Hematopoietic multipotent progenitor cell treated with erythropoietin and hydrocortisone succinate and interleukin-3 and kit ligand, for 6 days (in vitro differentiated cells): ENCODE measurements around the gene TBX21.

Source experiments
- DNase-seq: peaks from one replicate; pipeline ENCODE4 v3.0.0-alpha.2; 2015

TBX21 gene

GRCh38 chr17:47733047-47733673 is at the start of gene TBX21:
TSS of gene TBX21 (plus strand) at chr17:47733236. CDS start at chr17:47733455, 219 bp downstream.
- peak; percentile 93 for DNase-seq

GRCh38 chr17:47684025-47684424 is 49.0 kb upstream of the TBX21 start:
- DNase-seq, result no peak

- DNase-seq, result no peak
Observed at GRCh38 chr17:47684535-47685193, 48.4 kb upstream of the TBX21 start.

- no peak for DNase-seq
Observed at GRCh38 chr17:47685556-47686275, 47.3 kb upstream of the TBX21 start.

- no peak for DNase-seq
Observed at GRCh38 chr17:47686276-47686635, 46.8 kb upstream of the TBX21 start.

GRCh38 chr17:47686664-47687327 is 46.2 kb upstream of the TBX21 start:
- no peak for DNase-seq

- DNase-seq, result no peak
Observed at GRCh38 chr17:47687328-47687690, 45.7 kb upstream of the TBX21 start.

GRCh38 chr17:47687748-47688147 is 45.3 kb upstream of the TBX21 start:
- DNase-seq, result no peak

GRCh38 chr17:47690121-47690520 is 42.9 kb upstream of the TBX21 start:
- DNase-seq, result no peak

GRCh38 chr17:47692137-47692894 is 40.7 kb upstream of the TBX21 start:
- no peak for DNase-seq

- DNase-seq, result peak; percentile 38
Observed at GRCh38 chr17:47692895-47693730, 39.9 kb upstream of the TBX21 start.

GRCh38 chr17:47693731-47694580 is 39.1 kb upstream of the TBX21 start, which contains the start of gene TBKBP1:
TSS of gene TBKBP1 (plus strand) at chr17:47694161. CDS start at chr17:47696113, 1,952 bp downstream.
- peak; percentile 52 for DNase-seq

- peak; percentile 49 for DNase-seq
Observed at GRCh38 chr17:47694581-47695428, 38.2 kb upstream of the TBX21 start.

GRCh38 chr17:47695429-47696376 is 37.3 kb upstream of the TBX21 start:
- peak; percentile 37 for DNase-seq

GRCh38 chr17:47696717-47697642 is 36.1 kb upstream of the TBX21 start:
- no peak for DNase-seq

GRCh38 chr17:47697906-47698711 is 34.9 kb upstream of the TBX21 start:
- DNase-seq, result no peak
